Activated CD8-positive, alpha-beta memory T cell treated with anti-CD3 and anti-CD28 coated beads, Interleukin-2, amount 10 ng/mL, durations not matched to agents 7 days and 5 days (primary cell): ENCODE results near the gene PACRG. TPM values are rescaled to one million over a fixed set of nuclear protein-coding genes. Genes with fewer than 3 reads are reported as not detected.

Source experiments
- ATAC-seq: fragments of 150-1000 bp; cut with Tn5 transposase; one replicate; pipeline ENCODE4 v1.10.0; 2021; ENCODE audit warnings: moderate library complexity
- CTCF ChIA-PET: fragments of 350-600 bp; sonication (Branson Sonifier 250); formaldehyde crosslinking; loops from one replicate; lab custom pipeline; 2021; ENCODE audit warnings: antibody characterized with exemption; lab: Charles Lee
- DNase-seq: peaks from one replicate; pipeline ENCODE4 v3.0.0-alpha.2; 2020
- H3K27ac Mint-ChIP-seq: one replicate; pipeline ENCODE4 v1.8.0; 2021; ENCODE audit warnings: mild to moderate bottlenecking, mixed read lengths
- H3K27me3 Mint-ChIP-seq: one replicate; pipeline ENCODE4 v1.8.0; 2021; ENCODE audit warnings: mixed read lengths
- H3K36me3 Mint-ChIP-seq: one replicate; pipeline ENCODE4 v1.8.0; 2021; ENCODE audit warnings: mild to moderate bottlenecking, mixed read lengths
- H3K4me1 Mint-ChIP-seq: one replicate; pipeline ENCODE4 v1.8.0; 2021; ENCODE audit warnings: mixed read lengths
- H3K4me3 Mint-ChIP-seq: one replicate; pipeline ENCODE4 v1.8.0; 2021; ENCODE audit warnings: mild to moderate bottlenecking, moderate library complexity, mixed read lengths
- H3K9me3 Mint-ChIP-seq: one replicate; pipeline ENCODE4 v1.8.0; 2022; ENCODE audit warnings: low read depth, mixed read lengths
- total RNA-seq, 2 experiments: library from RNA; stranded (reverse); gene quantifications; one replicate each; pipeline ENCODE4 v1.2.3, GENCODE V29; 2021

The PACRG gene
- total RNA-seq, 2 experiments from 2014 or later: not detected

GRCh38 chr6:162845972-162846371 lies 118.2 kb downstream of the PACRG start:
- no peak overlapping the region for H3K4me3 Mint-ChIP-seq
- no peak for ATAC-seq
- CTCF ChIA-PET: no interaction called here
- H3K9me3 Mint-ChIP-seq: no peaks in the 10 kb centered on the region
- H3K4me1 Mint-ChIP-seq: no peaks in the 10 kb centered on the region
- H3K27me3 Mint-ChIP-seq: no peaks in the 10 kb centered on the region
- no peak for DNase-seq
- no peak overlapping the region for H3K27ac Mint-ChIP-seq
- H3K36me3 Mint-ChIP-seq: no peaks in the 10 kb centered on the region

GRCh38 chr6:162846723-162847122 lies 118.9 kb downstream of the PACRG start:
- H3K36me3 Mint-ChIP-seq: no peaks in the 10 kb centered on the region
- H3K4me3 Mint-ChIP-seq: no peak overlapping the region
- H3K9me3 Mint-ChIP-seq: no peaks in the 10 kb centered on the region
- CTCF ChIA-PET: no interaction called here
- H3K27me3 Mint-ChIP-seq: no peaks in the 10 kb centered on the region
- DNase-seq (no peak), ATAC-seq (no peak)
- no peak overlapping the region for H3K27ac Mint-ChIP-seq
- H3K4me1 Mint-ChIP-seq: no peaks in the 10 kb centered on the region

DNA sequence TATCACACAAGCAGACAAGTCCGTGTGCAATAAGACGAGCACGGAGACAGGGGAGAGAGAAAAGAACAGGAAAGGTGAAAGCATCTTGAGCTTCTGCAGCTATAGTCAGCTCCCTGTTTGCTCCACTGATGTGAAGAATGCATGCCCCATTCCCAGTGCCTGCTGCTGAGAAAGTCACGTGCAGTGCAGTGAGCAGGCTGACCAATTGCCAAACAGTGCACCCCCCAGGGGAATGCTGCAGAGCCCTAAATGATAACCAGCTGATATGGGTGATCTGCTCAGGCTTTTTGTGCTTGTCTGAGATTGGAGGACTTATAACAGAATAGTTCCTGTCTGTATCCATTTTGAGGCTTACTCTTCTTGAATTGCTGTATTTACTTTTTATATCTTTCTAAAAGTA lies 121.5 kb downstream of the PACRG start:
- Mint-ChIP-seq H3K9me3 (no peaks in the 10 kb centered on the region), H3K27ac (no peak overlapping the region), H3K4me3 (no peak overlapping the region), H3K27me3 (no peaks in the 10 kb centered on the region), H3K36me3 (no peaks in the 10 kb centered on the region), H3K4me1 (no peaks in the 10 kb centered on the region)
- DNase-seq (no peak), ATAC-seq (no peak)
- CTCF ChIA-PET: no interaction called here

GRCh38 chr6:162852192-162852591 lies 124.4 kb downstream of the PACRG start:
- H3K36me3 Mint-ChIP-seq: no peaks in the 10 kb centered on the region
- ATAC-seq (no peak), DNase-seq (no peak)
- no peak overlapping the region for H3K4me3 Mint-ChIP-seq
- H3K27me3 Mint-ChIP-seq: no peaks in the 10 kb centered on the region
- no peaks in the 10 kb centered on the region for H3K9me3 Mint-ChIP-seq
- H3K27ac Mint-ChIP-seq: no peak overlapping the region
- CTCF ChIA-PET: no interaction called here
- H3K4me1 Mint-ChIP-seq: no peaks in the 10 kb centered on the region

DNA sequence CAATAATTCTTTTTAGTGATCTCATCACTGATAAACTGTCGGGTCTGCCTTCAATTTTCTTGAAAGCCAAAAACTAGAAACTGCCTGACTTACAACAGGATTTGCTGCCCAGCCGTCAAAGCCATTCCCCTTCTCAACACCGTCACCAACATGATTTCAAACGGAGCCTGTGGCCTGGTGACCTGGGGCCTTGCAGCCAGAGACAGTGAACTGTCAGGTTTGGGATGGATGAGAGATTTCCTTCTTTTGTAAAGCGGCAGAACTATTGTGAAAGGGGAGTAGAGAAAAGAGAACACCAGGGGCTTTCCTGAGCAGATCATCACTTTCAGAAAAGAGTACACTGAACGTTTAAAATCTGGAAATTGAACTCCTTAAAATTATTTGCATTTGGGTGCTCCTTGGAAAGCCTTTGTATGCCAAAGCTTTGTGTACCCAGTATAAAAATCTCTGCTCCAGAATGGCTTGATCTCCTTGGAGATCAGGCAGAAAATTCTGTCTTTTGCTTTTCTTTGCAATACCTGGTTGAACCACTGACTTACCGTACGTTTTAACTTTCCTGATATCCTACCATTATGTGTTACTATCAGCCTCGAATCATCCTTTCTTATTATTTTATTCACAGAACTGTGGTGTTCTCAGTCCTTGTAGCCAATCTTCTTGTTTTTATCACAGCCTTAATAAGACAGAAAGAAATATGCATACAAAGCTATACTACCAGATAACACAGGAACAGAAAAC lies 125.2 kb downstream of the PACRG start:
- H3K4me1 Mint-ChIP-seq: no peaks in the 10 kb centered on the region
- H3K27ac Mint-ChIP-seq: no peak overlapping the region
- H3K36me3 Mint-ChIP-seq: no peaks in the 10 kb centered on the region
- H3K27me3 Mint-ChIP-seq: no peaks in the 10 kb centered on the region
- ATAC-seq (no peak), DNase-seq (no peak)
- CTCF ChIA-PET: no interaction called here
- peaks cover under 1% of the 10 kb centered on the region for H3K9me3 Mint-ChIP-seq
- H3K4me3 Mint-ChIP-seq: no peak overlapping the region

GRCh38 chr6:162854228-162854627 lies 126.5 kb downstream of the PACRG start:
- CTCF ChIA-PET: no interaction called here
- ATAC-seq: no peak
- no peaks in the 10 kb centered on the region for H3K4me1 Mint-ChIP-seq
- peaks cover 2% of the 10 kb centered on the region for H3K9me3 Mint-ChIP-seq
- H3K36me3 Mint-ChIP-seq: no peaks in the 10 kb centered on the region
- DNase-seq: no peak
- no peak overlapping the region for H3K27ac Mint-ChIP-seq
- no peaks in the 10 kb centered on the region for H3K27me3 Mint-ChIP-seq
- no peak overlapping the region for H3K4me3 Mint-ChIP-seq

- DNase-seq (no peak), ATAC-seq (no peak)
- no peak overlapping the region for H3K4me3 Mint-ChIP-seq
- no peaks in the 10 kb centered on the region for H3K4me1 Mint-ChIP-seq
- CTCF ChIA-PET: no interaction called here
- no peaks in the 10 kb centered on the region for H3K27me3 Mint-ChIP-seq
- H3K9me3 Mint-ChIP-seq: peaks cover 2% of the 10 kb centered on the region
- no peaks in the 10 kb centered on the region for H3K36me3 Mint-ChIP-seq
- H3K27ac Mint-ChIP-seq: no peak overlapping the region
Measured at GRCh38 chr6:162854734-162855191, 127.0 kb downstream of the PACRG start.

GRCh38 chr6:162856885-162857284 lies 129.1 kb downstream of the PACRG start:
- Mint-ChIP-seq H3K4me1 (no peaks in the 10 kb centered on the region), H3K4me3 (no peak overlapping the region)
- CTCF ChIA-PET: no interaction called here

GRCh38 chr6:162857326-162857725 lies 129.6 kb downstream of the PACRG start:
- no peak overlapping the region for H3K4me3 Mint-ChIP-seq
- no peaks in the 10 kb centered on the region for H3K36me3 Mint-ChIP-seq
- no peak for ATAC-seq
- peaks cover 2% of the 10 kb centered on the region for H3K9me3 Mint-ChIP-seq
- no peaks in the 10 kb centered on the region for H3K27me3 Mint-ChIP-seq
- H3K27ac Mint-ChIP-seq: no peak overlapping the region
- no peak for DNase-seq
- CTCF ChIA-PET: no interaction called here
- no peaks in the 10 kb centered on the region for H3K4me1 Mint-ChIP-seq

More at GRCh38 chr6:162856885-162857284, 129.1 kb downstream of the PACRG start:
- Mint-ChIP-seq H3K27ac (no peak overlapping the region), H3K27me3 (no peaks in the 10 kb centered on the region), H3K36me3 (no peaks in the 10 kb centered on the region), H3K9me3 (peaks cover 2% of the 10 kb centered on the region)
- no peak for ATAC-seq
- no peak for DNase-seq

GRCh38 chr6:162862462-162862861 lies 134.7 kb downstream of the PACRG start:
- ATAC-seq (no peak), DNase-seq (no peak)
- Mint-ChIP-seq H3K4me1 (no peaks in the 10 kb centered on the region), H3K9me3 (peaks cover 2% of the 10 kb centered on the region), H3K27me3 (no peaks in the 10 kb centered on the region), H3K27ac (no peak overlapping the region), H3K4me3 (no peak overlapping the region), H3K36me3 (no peaks in the 10 kb centered on the region)
- CTCF ChIA-PET: no interaction called here

DNA sequence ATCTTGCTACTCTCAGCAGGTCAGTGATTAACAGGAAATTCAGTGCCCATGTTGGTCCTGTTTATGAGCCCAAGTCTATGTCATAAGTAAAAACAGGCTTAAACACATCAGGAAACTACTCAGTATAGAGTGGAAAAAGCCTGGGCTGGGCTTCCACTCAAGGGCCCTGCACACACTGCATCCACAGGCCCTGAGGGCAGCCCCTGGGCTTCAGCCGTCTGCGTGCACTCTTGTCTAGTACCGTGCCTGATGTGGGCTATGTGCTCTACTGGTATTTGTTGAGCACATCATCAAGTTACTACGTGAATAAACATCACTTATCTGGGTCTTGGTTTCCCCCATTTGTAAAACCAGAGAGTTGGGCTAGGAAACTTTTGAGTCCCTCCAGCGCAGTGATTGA lies 135.2 kb downstream of the PACRG start:
- Mint-ChIP-seq H3K27me3 (no peaks in the 10 kb centered on the region), H3K4me1 (no peaks in the 10 kb centered on the region), H3K36me3 (no peaks in the 10 kb centered on the region), H3K4me3 (no peak overlapping the region), H3K27ac (no peak overlapping the region), H3K9me3 (peaks cover 2% of the 10 kb centered on the region)
- CTCF ChIA-PET: no interaction called here
- DNase-seq (no peak), ATAC-seq (no peak)

DNA sequence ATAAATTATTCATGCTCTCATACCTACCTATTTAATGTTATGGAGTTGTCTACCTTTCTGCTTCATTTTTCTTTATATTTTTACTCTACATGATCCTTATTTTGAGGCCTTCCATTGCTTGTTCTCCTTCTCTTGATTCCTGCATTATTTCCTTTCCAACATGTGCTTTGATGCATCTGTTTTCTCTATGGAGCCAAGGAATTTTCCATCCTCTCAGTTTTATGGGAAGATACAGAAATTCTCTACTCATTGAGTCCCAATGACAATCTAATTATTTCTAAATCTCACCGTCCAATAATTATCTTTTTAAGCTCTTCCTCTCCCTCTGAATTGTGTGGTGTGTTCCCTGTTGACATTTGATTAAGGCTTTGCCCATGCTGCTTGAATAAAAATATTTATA lies 136.0 kb downstream of the PACRG start:
- Mint-ChIP-seq H3K4me1 (no peaks in the 10 kb centered on the region), H3K27ac (no peak overlapping the region), H3K27me3 (no peaks in the 10 kb centered on the region), H3K36me3 (no peaks in the 10 kb centered on the region), H3K4me3 (no peak overlapping the region), H3K9me3 (no peaks in the 10 kb centered on the region)
- CTCF ChIA-PET: no interaction called here
- DNase-seq: no peak
- no peak for ATAC-seq

- ATAC-seq: no peak
Measured at GRCh38 chr6:162864911-162865310, 137.1 kb downstream of the PACRG start.

GRCh38 chr6:162866656-162867055 lies 138.9 kb downstream of the PACRG start:
- Mint-ChIP-seq H3K36me3 (no peaks in the 10 kb centered on the region), H3K9me3 (no peaks in the 10 kb centered on the region), H3K27ac (no peak overlapping the region), H3K27me3 (no peaks in the 10 kb centered on the region), H3K4me3 (no peak overlapping the region), H3K4me1 (no peaks in the 10 kb centered on the region)
- no peak for DNase-seq
- CTCF ChIA-PET: no interaction called here
- ATAC-seq: no peak

More at GRCh38 chr6:162864911-162865310, 137.1 kb downstream of the PACRG start:
- Mint-ChIP-seq H3K4me1 (no peaks in the 10 kb centered on the region), H3K9me3 (no peaks in the 10 kb centered on the region), H3K4me3 (no peak overlapping the region), H3K36me3 (no peaks in the 10 kb centered on the region), H3K27me3 (no peaks in the 10 kb centered on the region), H3K27ac (no peak overlapping the region)
- no peak for DNase-seq
- CTCF ChIA-PET: no interaction called here
